ENCODE measurements around the gene MTAP.

The MTAP gene

GRCh38 chr9:21802418-21803000, at the start of gene MTAP:
Gene MTAP (plus strand): TSS chr9:21802636. CDS start chr9:21802749, 113 bp downstream.
- H3K27ac ChIP-seq: peak within 1 kb of the TSS; percentile 89
- TF ChIP-seq ZFX (IDR thresholded peaks at IDR 0.05) (no peak), CTCF (conservative IDR thresholded peaks at IDR 0.05) (no peak)

GRCh38 chr9:21753523-21753922, 48.9 kb upstream of the MTAP start:
- TF ChIP-seq CTCF (conservative IDR thresholded peaks at IDR 0.05) (no peak), ZFX (IDR thresholded peaks at IDR 0.05) (no peak)

GRCh38 chr9:21754741-21755140, 47.7 kb upstream of the MTAP start:
- H3K27ac ChIP-seq: no peak overlapping the region
- TF ChIP-seq ZFX (IDR thresholded peaks at IDR 0.05) (no peak), CTCF (conservative IDR thresholded peaks at IDR 0.05) (no peak)

More at GRCh38 chr9:21753523-21753922, 48.9 kb upstream of the MTAP start:
- no peak overlapping the region for H3K27ac ChIP-seq

DNA sequence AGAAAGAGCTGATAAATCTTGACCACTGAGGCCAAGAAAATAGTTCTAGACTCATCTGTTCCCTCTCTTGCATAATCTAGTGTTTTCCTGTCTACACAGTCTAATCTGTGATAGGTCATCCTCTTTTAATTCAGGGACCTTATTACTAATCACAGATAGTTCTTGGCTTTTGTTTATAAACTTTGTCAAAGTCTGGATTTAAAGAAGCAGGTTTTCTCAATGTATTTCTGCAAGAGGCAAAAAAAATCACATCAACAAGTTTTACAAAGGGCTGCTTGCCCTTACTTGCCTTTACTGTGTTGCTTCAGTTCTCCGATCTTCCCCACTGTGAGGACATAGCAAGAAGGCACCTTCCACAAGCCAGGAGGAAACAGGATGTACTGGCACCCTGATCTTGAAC, 43.9 kb upstream of the MTAP start:
- no peak overlapping the region for H3K27ac ChIP-seq
- TF ChIP-seq CTCF (conservative IDR thresholded peaks at IDR 0.05) (no peak), ZFX (IDR thresholded peaks at IDR 0.05) (no peak)

- TF ChIP-seq ZFX (IDR thresholded peaks at IDR 0.05) (no peak), CTCF (conservative IDR thresholded peaks at IDR 0.05) (no peak)
- no peak overlapping the region for H3K27ac ChIP-seq
Observed at GRCh38 chr9:21761309-21761901, 41.0 kb upstream of the MTAP start.

DNA sequence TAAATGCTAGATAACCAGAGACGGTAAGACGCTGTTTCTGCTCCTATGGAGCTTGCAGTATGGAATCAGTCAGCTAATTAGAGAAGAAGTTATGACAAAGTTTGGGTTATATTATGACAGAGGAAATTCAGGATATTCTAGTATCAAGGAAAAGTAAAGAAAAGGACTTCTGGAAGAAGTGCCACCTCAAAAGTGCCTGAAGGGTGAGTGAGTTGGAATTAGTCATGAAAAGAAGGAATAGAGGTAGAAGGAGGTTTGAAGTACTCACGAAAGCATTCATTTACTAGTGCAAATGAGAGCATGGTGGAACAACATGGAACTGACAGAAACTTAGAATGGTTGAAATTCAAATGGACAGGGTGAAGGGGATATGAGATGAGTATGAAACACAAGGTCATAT, 40.4 kb upstream of the MTAP start:
- TF ChIP-seq CTCF (conservative IDR thresholded peaks at IDR 0.05): no peak
- no peak for TF ChIP-seq ZFX (IDR thresholded peaks at IDR 0.05)
- no peak overlapping the region for H3K27ac ChIP-seq

- no peak overlapping the region for H3K27ac ChIP-seq
- TF ChIP-seq CTCF (conservative IDR thresholded peaks at IDR 0.05) (no peak), ZFX (IDR thresholded peaks at IDR 0.05) (no peak)
Observed at GRCh38 chr9:21764846-21765245, 37.6 kb upstream of the MTAP start.
